Mesenchymal stem cell (in vitro differentiated cells and primary cell): Measurements from ENCODE around the gene ALG12.

ENCODE experiments used
- DNase-seq: peaks from one replicate; pipeline ENCODE4 v3.0.0-alpha.2; 2013
- H2AFZ ChIP-seq: one replicate; pipeline ENCODE4 v1.6.1; 2013; ENCODE audit warnings: low read depth, mild to moderate bottlenecking, control low read depth, inconsistent platforms, low read length, moderate library complexity
- H2AK5ac ChIP-seq: 2 replicates; pipeline ENCODE4 v1.6.1; 2013; ENCODE audit warnings: low read length, moderate library complexity, mild to moderate bottlenecking, inconsistent platforms; ENCODE audit not compliant: severe bottlenecking
- H2BK120ac ChIP-seq: one replicate; pipeline ENCODE4 v1.6.1; 2013; ENCODE audit warnings: low read depth, mild to moderate bottlenecking, inconsistent platforms, low read length, moderate library complexity
- H2BK12ac ChIP-seq, 2 experiments: one replicate each; pipeline ENCODE4 v1.6.1; 2013; ENCODE audit warnings: inconsistent platforms in 2 of 2, low read length in 2 of 2, mild to moderate bottlenecking in 2 of 2, moderate library complexity in 2 of 2, control low read depth in 1 of 2
- H2BK15ac ChIP-seq: one replicate; pipeline ENCODE4 v1.6.1; 2013; ENCODE audit warnings: mild to moderate bottlenecking, low read depth, inconsistent platforms; ENCODE audit not compliant: poor library complexity, severe bottlenecking
- H2BK5ac ChIP-seq: 2 replicates; pipeline ENCODE4 v1.6.1; 2013; ENCODE audit warnings: low read depth, mild to moderate bottlenecking, low read length, control low read depth, inconsistent platforms; ENCODE audit not compliant: poor library complexity, severe bottlenecking
- H3K14ac ChIP-seq, 2 experiments: one replicate each; pipeline ENCODE4 v1.6.1; 2013; ENCODE audit warnings: inconsistent platforms in 2 of 2, low read length in 2 of 2, control low read depth in 1 of 2, mild to moderate bottlenecking in 1 of 2, moderate library complexity in 1 of 2
- H3K18ac ChIP-seq, 2 experiments: one replicate each; pipeline ENCODE4 v1.6.1; 2013; ENCODE audit warnings: inconsistent platforms in 2 of 2, low read length in 2 of 2, control low read depth in 1 of 2, low read depth in 1 of 2, mild to moderate bottlenecking in 1 of 2
- H3K23ac ChIP-seq, 2 experiments: one replicate each; pipeline ENCODE4 v1.6.1; 2013; ENCODE audit warnings: inconsistent platforms in 2 of 2, low read length in 2 of 2, mild to moderate bottlenecking in 2 of 2, moderate library complexity in 2 of 2, control low read depth in 1 of 2
- H3K27ac ChIP-seq: 2 replicates; pipeline ENCODE4 v1.5.1; 2013; ENCODE audit warnings: mild to moderate bottlenecking, moderate library complexity, low read length, control low read depth, inconsistent platforms; ENCODE audit not compliant: poor library complexity, severe bottlenecking
- H3K27me3 ChIP-seq, 2 experiments: 2 replicates each; pipeline versions ENCODE4 v1.6.1 to v1.7.0; 2013; ENCODE audit warnings: low read length in 2 of 2, mild to moderate bottlenecking in 2 of 2, moderate library complexity in 2 of 2, control low read depth in 1 of 2, inconsistent platforms in 1 of 2; ENCODE audit not compliant: control insufficient read depth in 1 of 2, insufficient read depth in 1 of 2
- H3K36me3 ChIP-seq, 2 experiments: 2 replicates each; pipeline versions ENCODE4 v1.6.1 to v1.7.0; 2013; ENCODE audit warnings: low read length in 2 of 2, control low read depth in 1 of 2, inconsistent platforms in 1 of 2, low read depth in 1 of 2, mild to moderate bottlenecking in 1 of 2; ENCODE audit not compliant: insufficient read depth in 2 of 2, control insufficient read depth in 1 of 2
- H3K4ac ChIP-seq, 2 experiments: one replicate each; pipeline ENCODE4 v1.6.1; 2013; ENCODE audit warnings: inconsistent platforms in 2 of 2, low read length in 2 of 2, mild to moderate bottlenecking in 2 of 2, moderate library complexity in 2 of 2, control low read depth in 1 of 2, low read depth in 1 of 2
- H3K4me1 ChIP-seq: 2 replicates; pipeline ENCODE4 v1.6.1; 2013; ENCODE audit warnings: low read depth, low read length, control low read depth; ENCODE audit not compliant: control insufficient read depth, insufficient read depth
- H3K4me2 ChIP-seq: 2 replicates; pipeline ENCODE4 v1.6.1; 2013; ENCODE audit warnings: low read length, mild to moderate bottlenecking, inconsistent platforms; ENCODE audit not compliant: poor library complexity, severe bottlenecking
- H3K4me3 ChIP-seq, 2 experiments: 2 replicates each; pipeline versions ENCODE4 v1.5.1 to v1.7.0; 2013; ENCODE audit warnings: low read length in 2 of 2, mild to moderate bottlenecking in 2 of 2, control low read depth in 1 of 2, low read depth in 1 of 2; ENCODE audit not compliant: insufficient read depth in 1 of 2
- H3K79me1 ChIP-seq: replicated peaks from 2 replicates; pipeline ENCODE4 v1.6.1; 2013; ENCODE audit warnings: mild to moderate bottlenecking, control low read depth, low read length, inconsistent platforms; ENCODE audit not compliant: poor library complexity, severe bottlenecking
- H3K9ac ChIP-seq: 2 replicates; pipeline ENCODE4 v1.7.0; 2013; ENCODE audit warnings: mild to moderate bottlenecking, low read length, moderate library complexity
- H3K9me3 ChIP-seq: 2 replicates; pipeline ENCODE4 v1.7.0; 2013; ENCODE audit warnings: mild to moderate bottlenecking, low read length; ENCODE audit not compliant: control insufficient read depth
- H4K8ac ChIP-seq: one replicate; pipeline ENCODE4 v1.6.1; 2013; ENCODE audit warnings: inconsistent platforms, mild to moderate bottlenecking, low read length, moderate library complexity
- H4K91ac ChIP-seq: one replicate; pipeline ENCODE4 v1.6.1; 2013; ENCODE audit warnings: mild to moderate bottlenecking, low read length, inconsistent platforms
- WGBS: methylation state at CpG from one replicate; pipeline ENCODE4 v1.1.7; 2013; ENCODE audit warnings: mixed read lengths; 5-methylcytosine and 5-hydroxymethylcytosine counted together

The ALG12 gene

GRCh38 chr22:49900441-49901230, 17.6 kb downstream of the ALG12 start:
- H3K23ac ChIP-seq = no peak overlapping the region
- no peak overlapping the region for H3K4ac ChIP-seq
- H3K36me3 ChIP-seq = peaks cover 56 to 61% of the 10 kb centered on the region in 2 experiments
- no peak overlapping the region for H3K9ac ChIP-seq
- DNase-seq = no peak
- no peaks in the 10 kb centered on the region for H3K27me3 ChIP-seq
- no peak overlapping the region for H3K14ac ChIP-seq
- no peak overlapping the region for H3K27ac ChIP-seq
- H3K18ac ChIP-seq = no peak overlapping the region
- no peak overlapping the region for H2AFZ ChIP-seq
- H3K4me3 ChIP-seq = no peak overlapping the region
- H2BK5ac ChIP-seq = no peak overlapping the region
- peaks cover 16% of the 10 kb centered on the region for H3K79me1 ChIP-seq
- no peak overlapping the region for H4K8ac ChIP-seq
- H3K9me3 ChIP-seq = no peaks in the 10 kb centered on the region
- peaks cover 2% of the 10 kb centered on the region for H3K4me1 ChIP-seq
- no peak overlapping the region for H2BK15ac ChIP-seq
- no peak overlapping the region for H2BK12ac ChIP-seq
- no peak overlapping the region for H4K91ac ChIP-seq
- 95% methylated on average over 30 of the region's 30 CpGs for WGBS
- H2AK5ac ChIP-seq = no peak overlapping the region
- no peak overlapping the region for H3K4me2 ChIP-seq
- H2BK120ac ChIP-seq = no peak overlapping the region

GRCh38 chr22:49899530-49899929, 18.7 kb downstream of the ALG12 start:
- Histone ChIP-seq H2BK120ac (no peak overlapping the region), H3K4me1 (peaks cover 2% of the 10 kb centered on the region), H3K23ac (no peak overlapping the region), H3K27ac (no peak overlapping the region), H3K27me3 (no peaks in the 10 kb centered on the region), H3K9ac (no peak overlapping the region), H3K4me3 (no peak overlapping the region), H2BK15ac (no peak overlapping the region), H2AFZ (no peak overlapping the region), H2AK5ac (no peak overlapping the region), H3K4ac (no peak overlapping the region), H3K14ac (no peak overlapping the region), H3K79me1 (peaks cover 16% of the 10 kb centered on the region), H3K36me3 (peaks cover 54 to 57% of the 10 kb centered on the region in 2 experiments), H3K4me2 (no peak overlapping the region), H2BK5ac (no peak overlapping the region), H4K91ac (no peak overlapping the region), H3K9me3 (no peaks in the 10 kb centered on the region), H4K8ac (no peak overlapping the region), H2BK12ac (no peak overlapping the region), H3K18ac (no peak overlapping the region)
- no peak for DNase-seq
- 95% methylated on average over 4 of the region's 6 CpGs for WGBS

GRCh38 chr22:49897015-49897684, 21.1 kb downstream of the ALG12 start:
- no peak overlapping the region for H2AFZ ChIP-seq
- H3K4me1 ChIP-seq = no peaks in the 10 kb centered on the region
- H2BK5ac ChIP-seq = no peak overlapping the region
- no peak overlapping the region for H3K18ac ChIP-seq
- H3K36me3 ChIP-seq = peaks cover 38 to 52% of the 10 kb centered on the region in 2 experiments
- H2BK12ac ChIP-seq = no peak overlapping the region
- no peak overlapping the region for H3K23ac ChIP-seq
- H3K4me3 ChIP-seq = no peak overlapping the region
- H3K14ac ChIP-seq = no peak overlapping the region
- no peak overlapping the region for H3K4ac ChIP-seq
- 99% methylated on average over 7 of the region's 8 CpGs for WGBS
- H4K8ac ChIP-seq = no peak overlapping the region
- no peak overlapping the region for H3K4me2 ChIP-seq
- no peaks in the 10 kb centered on the region for H3K9me3 ChIP-seq
- no peak overlapping the region for H3K9ac ChIP-seq
- no peak overlapping the region for H2AK5ac ChIP-seq
- no peak overlapping the region for H2BK15ac ChIP-seq
- no peak overlapping the region for H3K27ac ChIP-seq
- peaks cover 16% of the 10 kb centered on the region for H3K79me1 ChIP-seq
- H2BK120ac ChIP-seq = no peak overlapping the region
- H4K91ac ChIP-seq = no peak overlapping the region
- DNase-seq = no peak
- no peaks in the 10 kb centered on the region for H3K27me3 ChIP-seq

- Histone ChIP-seq H2BK12ac (no peak overlapping the region), H4K91ac (no peak overlapping the region), H4K8ac (no peak overlapping the region), H3K4me1 (no peaks in the 10 kb centered on the region), H3K36me3 (peaks cover 30 to 48% of the 10 kb centered on the region in 2 experiments), H3K4me3 (no peak overlapping the region), H3K14ac (no peak overlapping the region), H3K18ac (no peak overlapping the region), H3K9ac (no peak overlapping the region), H3K9me3 (no peaks in the 10 kb centered on the region), H2AK5ac (no peak overlapping the region), H2BK5ac (no peak overlapping the region), H3K27ac (no peak overlapping the region), H3K23ac (no peak overlapping the region), H3K79me1 (peaks cover 18% of the 10 kb centered on the region), H2BK15ac (no peak overlapping the region), H3K27me3 (no peaks in the 10 kb centered on the region), H2BK120ac (no peak overlapping the region), H2AFZ (no peak overlapping the region), H3K4me2 (no peak overlapping the region), H3K4ac (no peak overlapping the region)
- no peak for DNase-seq
- 100% methylated on average over 5 of the region's 5 CpGs for WGBS
Measured at GRCh38 chr22:49896201-49896600, 22.0 kb downstream of the ALG12 start.
